ENCODE measurements around the gene RTN4IP1. TPM values are rescaled to one million over a fixed set of nuclear protein-coding genes. Genes with fewer than 3 reads are reported as not detected.

Gene RTN4IP1
- total and polyA plus RNA-seq, 10 of the 15 experiments (the other 5 are each of a cell fraction or from before 2014, with no cell fraction given), result 8.2 to 17.0 (median 9.8) TPM

GRCh38 chr6:106538145-106538544, 91.2 kb downstream of the RTN4IP1 start:
- Histone ChIP-seq H3K4me2 (ENCODE audit: control insufficient read depth, insufficient read depth) (no peak overlapping the region), H2AFZ (ENCODE audit: control insufficient read depth, low read depth, low read length) (no peak overlapping the region), H4K20me1 (ENCODE audit: control insufficient read depth, insufficient read depth) (no peaks in the 10 kb centered on the region), H3K36me3 (ENCODE audit: control insufficient read depth in 2 of 2, insufficient read depth in 2 of 2, low read length in 1 of 2) (peaks cover 3 to 32% of the 10 kb centered on the region in 2 experiments), H3K79me2 (ENCODE audit: control insufficient read depth, insufficient read depth, low read length) (peaks cover 2% of the 10 kb centered on the region; the same call in 1 of the 2 replicates), H3K9me3 (replicated peaks; ENCODE audit: control insufficient read depth, insufficient read depth, low read length) (no peaks in the 10 kb centered on the region), H3K27me3 (replicated peaks in 1 of 2; ENCODE audit: control insufficient read depth in 2 of 2, insufficient read depth in 2 of 2, low read length in 1 of 2) (no peaks in the 10 kb centered on the region), H3K9ac (ENCODE audit: control insufficient read depth, insufficient read depth, low read length) (no peak overlapping the region), H3K4me1 (ENCODE audit: control insufficient read depth, insufficient read depth, low read length) (peaks cover 16% of the 10 kb centered on the region), H3K27ac (ENCODE audit: control insufficient read depth, insufficient read depth) (no peak overlapping the region), H3K4me3 (no peak overlapping the region)
- no peak for FAIRE-seq
- RAD21 ChIA-PET (ENCODE audit: unreplicated experiment), result interaction anchor here (1.1 kb wide), 1 partner anchor 18 kb away, joined by 3 read pairs; no protein-coding TSS in a partner anchor
- intact Hi-C loops (cut with micrococcal nuclease; ENCODE audit: unreplicated experiment) (no loop called here), in situ Hi-C loops (cut with MboI) (no loop called here)
- SMC1A ChIA-PET (ENCODE audit: uncharacterized antibody, unreplicated experiment), result interaction anchor here (3.0 kb wide), 1 partner anchor 25 kb away, joined by 12 read pairs; no protein-coding TSS in a partner anchor
- WGBS (ENCODE audit: insufficient coverage, insufficient replicate concordance, low lambda C conversion rate, missing lambda C conversion rate), result 59% methylated on average over 1 of the region's 1 CpG
- TF ChIP-seq ZNF274 (IDR thresholded peaks at IDR 0.05; ENCODE audit: insufficient read depth, insufficient read length) (no peak), SP1 (IDR thresholded peaks at IDR 0.05; ENCODE audit: low read depth, low read length) (no peak), ZNF384 (IDR thresholded peaks at IDR 0.05; ENCODE audit: borderline replicate concordance, low read depth, low read length) (no peak), HDGF (IDR thresholded peaks at IDR 0.05) (no peak), MTA3 (IDR thresholded peaks at IDR 0.05; ENCODE audit: borderline replicate concordance, low read length) (no peak), IRF4 (IDR thresholded peaks at IDR 0.05; ENCODE audit: low read depth, low read length) (no peak), IKZF1 (conservative IDR thresholded peaks at IDR 0.05) (no peak), JUND (IDR thresholded peaks at IDR 0.05; ENCODE audit: low read depth, low read length) (no peak), JUNB (IDR thresholded peaks at IDR 0.05) (no peak), LARP7 (IDR thresholded peaks at IDR 0.05) (no peak), SMAD5 (IDR thresholded peaks at IDR 0.05; ENCODE audit: low read depth) (no peak), MAX (IDR thresholded peaks at IDR 0.05; ENCODE audit: low read depth, low read length) (no peak), TCF12 (IDR thresholded peaks at IDR 0.05; ENCODE audit: low read depth, low read length) (no peak), STAT1 (conservative IDR thresholded peaks at IDR 0.05) (no peak), SREBF2 (IDR thresholded peaks at IDR 0.05; ENCODE audit: low read length) (no peak)
- BruUV-seq (replicated peaks), result no TSS peak
- POLR2A ChIA-PET, result no interaction called here
- CTCF ChIA-PET, result interaction anchor here (1.0 to 2.2 kb wide), 4 partner anchors 16 to 93 kb away, joined by 4 to 15 read pairs (median 6); no protein-coding TSS in a partner anchor
- no peak for DNase-seq (ENCODE audit: low read depth, low spot score)
- no peak for ATAC-seq

Data from GM12878 (cell line).